H9 (cell line): ENCODE data around the gene CCDC40. TPM values are rescaled to one million over a fixed set of nuclear protein-coding genes. Genes with fewer than 3 reads are reported as not detected.

Source experiments
- DNase-seq: peaks from one replicate; pipeline ENCODE4 v3.0.0-alpha.2; 2017
- H2AFZ ChIP-seq: one replicate; pipeline ENCODE4 v1.6.1; 2013; ENCODE audit warnings: mild to moderate bottlenecking, low read length, control low read depth, moderate library complexity
- H2AK5ac ChIP-seq: 2 replicates; pipeline ENCODE4 v1.6.1; 2013; ENCODE audit warnings: low read length, control low read depth, mixed read lengths; ENCODE audit not compliant: insufficient read length
- H2BK120ac ChIP-seq: one replicate; pipeline ENCODE4 v1.6.1; 2013; ENCODE audit warnings: low read depth, mild to moderate bottlenecking, low read length, control low read depth, inconsistent platforms; ENCODE audit not compliant: poor library complexity, severe bottlenecking
- H2BK12ac ChIP-seq: 2 replicates; pipeline ENCODE4 v1.6.1; 2013; ENCODE audit warnings: low read length, control low read depth, mixed read lengths, low read depth; ENCODE audit not compliant: insufficient read length
- H2BK15ac ChIP-seq: 2 replicates; pipeline ENCODE4 v1.6.1; 2013; ENCODE audit warnings: low read depth, low read length, control low read depth
- H2BK20ac ChIP-seq: one replicate; pipeline ENCODE4 v1.6.1; 2013; ENCODE audit warnings: low read depth, mild to moderate bottlenecking, low read length, control low read depth, inconsistent platforms; ENCODE audit not compliant: poor library complexity, severe bottlenecking
- H2BK5ac ChIP-seq: 2 replicates; pipeline ENCODE4 v1.6.1; 2013; ENCODE audit warnings: low read length, control low read depth, mixed read lengths; ENCODE audit not compliant: insufficient read length
- H3K14ac ChIP-seq: 2 replicates; pipeline ENCODE4 v1.6.1; 2013; ENCODE audit warnings: low read length, control low read depth; ENCODE audit not compliant: insufficient read depth
- H3K18ac ChIP-seq: 2 replicates; pipeline ENCODE4 v1.6.1; 2013; ENCODE audit warnings: low read depth, mild to moderate bottlenecking, mixed read lengths, low read length, control low read depth; ENCODE audit not compliant: insufficient read length
- H3K23ac ChIP-seq: 2 replicates; pipeline ENCODE4 v1.6.1; 2013; ENCODE audit warnings: low read length, control low read depth, mixed read lengths, low read depth; ENCODE audit not compliant: insufficient read length
- H3K23me2 ChIP-seq: 2 replicates; pipeline ENCODE4 v1.6.1; 2013; ENCODE audit warnings: low read depth, mild to moderate bottlenecking, mixed read lengths, low read length, control low read depth; ENCODE audit not compliant: insufficient read length, poor library complexity, severe bottlenecking
- H3K27ac ChIP-seq: 2 replicates; pipeline ENCODE4 v1.5.1; 2013; ENCODE audit warnings: low read length, control low read depth, mixed read lengths, low read depth; ENCODE audit not compliant: insufficient read length
- H3K27me3 ChIP-seq: 2 replicates; pipeline ENCODE4 v1.6.1; 2013; ENCODE audit warnings: low read length, control low read depth, inconsistent platforms; ENCODE audit not compliant: insufficient read depth
- H3K4ac ChIP-seq: 2 replicates; pipeline ENCODE4 v1.6.1; 2013; ENCODE audit warnings: low read depth, mild to moderate bottlenecking, control low read depth, inconsistent platforms, low read length, moderate library complexity
- H3K4me1 ChIP-seq: 2 replicates; pipeline ENCODE4 v1.6.1; 2013; ENCODE audit warnings: low read length, control low read depth, inconsistent platforms; ENCODE audit not compliant: insufficient read depth
- H3K4me2 ChIP-seq: 2 replicates; pipeline ENCODE4 v1.6.1; 2013; ENCODE audit warnings: low read length, control low read depth, mixed read lengths; ENCODE audit not compliant: insufficient read length, insufficient read depth
- H3K56ac ChIP-seq: 2 replicates; pipeline ENCODE4 v1.6.1; 2013; ENCODE audit warnings: low read depth, mild to moderate bottlenecking, mixed read lengths, low read length, control low read depth; ENCODE audit not compliant: insufficient read length
- H3K79me1 ChIP-seq: 2 replicates; pipeline ENCODE4 v1.6.1; 2013; ENCODE audit warnings: low read depth, mild to moderate bottlenecking, moderate library complexity, low read length, control low read depth, inconsistent platforms; ENCODE audit not compliant: insufficient read depth, poor library complexity, severe bottlenecking
- H3K79me2 ChIP-seq: 2 replicates; pipeline ENCODE4 v1.6.1; 2013; ENCODE audit warnings: low read length, control low read depth, inconsistent platforms; ENCODE audit not compliant: insufficient read depth
- H3K9ac ChIP-seq: 2 replicates; pipeline ENCODE4 v1.6.1; 2013; ENCODE audit warnings: low read length, control low read depth, mixed read lengths; ENCODE audit not compliant: insufficient read length; ENCODE audit errors: extremely low read depth
- H3K9me3 ChIP-seq: one replicate; pipeline ENCODE4 v1.6.1; 2013; ENCODE audit warnings: low read depth, low read length, inconsistent platforms; ENCODE audit not compliant: control insufficient read depth
- H3T11ph ChIP-seq: one replicate; pipeline ENCODE4 v1.6.1; 2013; ENCODE audit warnings: mild to moderate bottlenecking, low read length, control low read depth, inconsistent platforms
- H4K20me1 ChIP-seq: one replicate; pipeline ENCODE4 v1.6.1; 2013; ENCODE audit not compliant: control insufficient read depth, insufficient read length, insufficient read depth
- H4K5ac ChIP-seq: 2 replicates; pipeline ENCODE4 v1.6.1; 2013; ENCODE audit warnings: low read depth, mild to moderate bottlenecking, mixed read lengths, low read length, control low read depth; ENCODE audit not compliant: insufficient read length
- H4K8ac ChIP-seq: replicated peaks from 2 replicates; pipeline ENCODE4 v1.6.1; 2013; ENCODE audit warnings: low read length, control low read depth, mixed read lengths, low read depth; ENCODE audit not compliant: insufficient read length
- H4K91ac ChIP-seq: 2 replicates; pipeline ENCODE4 v1.6.1; 2013; ENCODE audit warnings: low read depth, mild to moderate bottlenecking, moderate library complexity, mixed read lengths, low read length, control low read depth; ENCODE audit not compliant: insufficient read length
- H3K27ac Mint-ChIP-seq, 3 experiments: 2 replicates in 2 of 3; 3 replicates in 1 of 3; pipeline ENCODE4 v1.8.0; 2020 to 2021; ENCODE audit warnings: mixed read lengths in 3 of 3, mild to moderate bottlenecking in 1 of 3, moderate library complexity in 1 of 3
- H3K27me3 Mint-ChIP-seq: 2 replicates; pipeline ENCODE4 v1.8.0; 2021; ENCODE audit warnings: low read depth, mild to moderate bottlenecking, moderate library complexity, mixed read lengths
- H3K36me3 Mint-ChIP-seq, 3 experiments: 2 replicates in 2 of 3; 3 replicates in 1 of 3; pipeline ENCODE4 v1.8.0; 2020 to 2021; ENCODE audit warnings: low read depth in 3 of 3, mixed read lengths in 3 of 3; ENCODE audit not compliant: insufficient read depth in 1 of 3
- H3K4me1 Mint-ChIP-seq, 2 experiments: 2 replicates each; pipeline ENCODE4 v1.8.0; 2020; ENCODE audit warnings: mixed read lengths in 2 of 2
- H3K4me3 Mint-ChIP-seq, 2 experiments: 2 replicates in 1 of 2; 3 replicates in 1 of 2; pipeline ENCODE4 v1.8.0; 2020 to 2021; ENCODE audit warnings: mild to moderate bottlenecking in 2 of 2, mixed read lengths in 2 of 2, moderate library complexity in 1 of 2
- H3K9me3 Mint-ChIP-seq, 2 experiments: 2 replicates in 1 of 2; 3 replicates in 1 of 2; pipeline ENCODE4 v1.8.0; 2020; ENCODE audit warnings: mild to moderate bottlenecking in 2 of 2, mixed read lengths in 2 of 2, moderate library complexity in 1 of 2
- CTCF ChIP-seq: fragments of 200-600 bp; sonication (generic); conservative IDR thresholded peaks from 3 replicates; pipeline ENCODE4 v1.8.0; 2021; ENCODE audit warnings: antibody characterized with exemption, mild to moderate bottlenecking
- WGBS: extraction: QIAGEN DNeasy Blood & Tissue Kit; methylation state at CpG from one replicate; pipeline ENCODE4 v1.1.7; 2013; ENCODE audit warnings: missing lambda C conversion rate, low lambda C conversion rate, mixed read lengths; ENCODE audit not compliant: insufficient read length; ENCODE audit errors: extremely low coverage; 5-methylcytosine and 5-hydroxymethylcytosine counted together
- total RNA-seq: library from RNA; stranded (reverse); gene quantifications from 2 replicates; pipeline ENCODE4 v1.2.1, GENCODE V29; 2021

The CCDC40 gene
- total RNA-seq, 1 experiment from 2014 or later, result 8.9 TPM

GRCh38 chr17:80109066-80109660, 72.7 kb downstream of the CCDC40 start:
- no peak overlapping the region for H2AK5ac ChIP-seq
- no peaks in the 10 kb centered on the region for H3K27me3 ChIP-seq
- H2AFZ ChIP-seq, result no peak overlapping the region
- H3K9me3 ChIP-seq, result no peaks in the 10 kb centered on the region
- no peak overlapping the region for H4K8ac ChIP-seq
- H3T11ph ChIP-seq, result no peak overlapping the region
- H3K4ac ChIP-seq, result no peak overlapping the region
- no peak for TF ChIP-seq CTCF
- H3K56ac ChIP-seq, result no peak overlapping the region
- no peak for DNase-seq
- H3K4me3 Mint-ChIP-seq, result no peak overlapping the region
- peaks cover 2 to 13% (median 2%) of the 10 kb centered on the region in 3 experiments; a peak in 5 of 7 replicates for H3K36me3 Mint-ChIP-seq
- no peak overlapping the region for H3K14ac ChIP-seq
- no peaks in the 10 kb centered on the region for H4K20me1 ChIP-seq
- no peaks in the 10 kb centered on the region for H3K23me2 ChIP-seq
- peaks cover 20 to 28% of the 10 kb centered on the region in 2 experiments for H3K4me1 Mint-ChIP-seq
- no peak overlapping the region for H3K18ac ChIP-seq
- no peak overlapping the region; a peak in 2 of 7 replicates for H3K27ac Mint-ChIP-seq
- H3K4me2 ChIP-seq, result no peak overlapping the region
- no peak overlapping the region for H2BK120ac ChIP-seq
- H3K79me1 ChIP-seq, result no peaks in the 10 kb centered on the region
- H2BK5ac ChIP-seq, result no peak overlapping the region
- no peak overlapping the region for H2BK20ac ChIP-seq
- no peaks in the 10 kb centered on the region for H3K9me3 Mint-ChIP-seq
- WGBS, result no CpG with 5 or more reads among the region's 13 CpGs
- no peak overlapping the region for H3K23ac ChIP-seq
- H3K79me2 ChIP-seq, result no peaks in the 10 kb centered on the region
- H3K4me1 ChIP-seq, result no peaks in the 10 kb centered on the region
- no peak overlapping the region for H4K91ac ChIP-seq
- no peak overlapping the region for H2BK12ac ChIP-seq
- no peak overlapping the region for H3K27ac ChIP-seq
- no peak overlapping the region for H3K9ac ChIP-seq
- H4K5ac ChIP-seq, result no peak overlapping the region
- no peaks in the 10 kb centered on the region; the same call in 1 of the 2 replicates for H3K27me3 Mint-ChIP-seq
- H2BK15ac ChIP-seq, result no peak overlapping the region
